ENCODE measurements around the gene UNC13B.
A peak's percentile ranks its signal among the peaks of the same experiment; 100 is the strongest.

Gene UNC13B

GRCh38 chr9:35313916-35314315 lies 152.1 kb downstream of the UNC13B start:
- H3K9me3 ChIP-seq (ENCODE audit: insufficient read depth, low read depth, low read length) = 0 out of 2 replicates have a peak, but pooled peaks cover 3% of the 10 kb centered on the region
- H3K9ac ChIP-seq (ENCODE audit: low read depth, low read length) = no peak overlapping the region
- no peak overlapping the region for H3K4me3 ChIP-seq (ENCODE audit: low read length)
- no peaks in the 10 kb centered on the region for H3K27me3 ChIP-seq (ENCODE audit: insufficient read depth, low read length)
- no peaks in the 10 kb centered on the region for H3K4me1 ChIP-seq (ENCODE audit: insufficient read depth, low read length)
- H3K36me3 ChIP-seq (ENCODE audit: insufficient read depth, low read depth, low read length) = peaks cover 12% of the 10 kb centered on the region; the same call in 1 of the 2 replicates
- H3K27ac ChIP-seq (ENCODE audit: low read length) = no peak overlapping the region

- H3K9ac ChIP-seq (ENCODE audit: low read depth, low read length) = no peak overlapping the region
- 0 out of 2 replicates have a peak, but pooled peaks cover 4% of the 10 kb centered on the region for H3K36me3 ChIP-seq (ENCODE audit: insufficient read depth, low read depth, low read length)
- H3K27me3 ChIP-seq (ENCODE audit: insufficient read depth, low read length) = no peaks in the 10 kb centered on the region
Observed at GRCh38 chr9:35318741-35319140, 156.9 kb downstream of the UNC13B start.

GRCh38 chr9:35322075-35322885 lies 160.5 kb downstream of the UNC13B start:
- 0 out of 2 replicates have a peak, but pooled peaks cover 3% of the 10 kb centered on the region for H3K9me3 ChIP-seq (ENCODE audit: insufficient read depth, low read depth, low read length)
- H3K4me3 ChIP-seq (ENCODE audit: low read length) = no peak overlapping the region
- no peaks in the 10 kb centered on the region for H3K36me3 ChIP-seq (ENCODE audit: insufficient read depth, low read depth, low read length)
- H3K27ac ChIP-seq (ENCODE audit: low read length) = no peak overlapping the region
- no peak overlapping the region for H3K9ac ChIP-seq (ENCODE audit: low read depth, low read length)
- no peaks in the 10 kb centered on the region for H3K4me1 ChIP-seq (ENCODE audit: insufficient read depth, low read length)
- no peaks in the 10 kb centered on the region for H3K27me3 ChIP-seq (ENCODE audit: insufficient read depth, low read length)

More at GRCh38 chr9:35318741-35319140, 156.9 kb downstream of the UNC13B start:
- H3K9me3 ChIP-seq (ENCODE audit: insufficient read depth, low read depth, low read length) = 0 out of 2 replicates have a peak, but pooled peaks cover 3% of the 10 kb centered on the region
- H3K27ac ChIP-seq (ENCODE audit: low read length) = no peak overlapping the region
- no peaks in the 10 kb centered on the region for H3K4me1 ChIP-seq (ENCODE audit: insufficient read depth, low read length)
- no peak overlapping the region for H3K4me3 ChIP-seq (ENCODE audit: low read length)

- H3K9me3 ChIP-seq (ENCODE audit: insufficient read depth, low read depth, low read length) = no peaks in the 10 kb centered on the region
- H3K27me3 ChIP-seq (ENCODE audit: insufficient read depth, low read length) = no peaks in the 10 kb centered on the region
- no peak overlapping the region for H3K9ac ChIP-seq (ENCODE audit: low read depth, low read length)
- no peaks in the 10 kb centered on the region for H3K4me1 ChIP-seq (ENCODE audit: insufficient read depth, low read length)
- no peak overlapping the region for H3K27ac ChIP-seq (ENCODE audit: low read length)
- H3K4me3 ChIP-seq (ENCODE audit: low read length) = no peak overlapping the region
- 0 out of 2 replicates have a peak, but pooled peaks cover 3% of the 10 kb centered on the region for H3K36me3 ChIP-seq (ENCODE audit: insufficient read depth, low read depth, low read length)
Observed at GRCh38 chr9:35324966-35325365, 163.2 kb downstream of the UNC13B start.

GRCh38 chr9:35333551-35333950 lies 171.7 kb downstream of the UNC13B start:
- Histone ChIP-seq H3K9ac (ENCODE audit: low read depth, low read length) (no peak overlapping the region), H3K36me3 (ENCODE audit: insufficient read depth, low read depth, low read length) (no peaks in the 10 kb centered on the region), H3K9me3 (ENCODE audit: insufficient read depth, low read depth, low read length) (no peaks in the 10 kb centered on the region), H3K27ac (ENCODE audit: low read length) (no peak overlapping the region), H3K27me3 (ENCODE audit: insufficient read depth, low read length) (no peaks in the 10 kb centered on the region), H3K4me3 (ENCODE audit: low read length) (no peak overlapping the region), H3K4me1 (ENCODE audit: insufficient read depth, low read length) (no peaks in the 10 kb centered on the region)

GRCh38 chr9:35335164-35335563 lies 173.4 kb downstream of the UNC13B start:
- Histone ChIP-seq H3K36me3 (ENCODE audit: insufficient read depth, low read depth, low read length) (no peaks in the 10 kb centered on the region), H3K4me3 (ENCODE audit: low read length) (no peak overlapping the region), H3K27ac (ENCODE audit: low read length) (no peak overlapping the region), H3K9me3 (ENCODE audit: insufficient read depth, low read depth, low read length) (no peaks in the 10 kb centered on the region), H3K4me1 (ENCODE audit: insufficient read depth, low read length) (no peaks in the 10 kb centered on the region), H3K27me3 (ENCODE audit: insufficient read depth, low read length) (no peaks in the 10 kb centered on the region), H3K9ac (ENCODE audit: low read depth, low read length) (no peak overlapping the region)

- Histone ChIP-seq H3K27me3 (ENCODE audit: insufficient read depth, low read length) (no peaks in the 10 kb centered on the region), H3K27ac (ENCODE audit: low read length) (no peak overlapping the region)
Observed at GRCh38 chr9:35338086-35338485, 176.3 kb downstream of the UNC13B start.

GRCh38 chr9:35338561-35339274 lies 176.9 kb downstream of the UNC13B start:
- Histone ChIP-seq H3K4me1 (ENCODE audit: insufficient read depth, low read length) (peaks cover 6% of the 10 kb centered on the region), H3K9me3 (ENCODE audit: insufficient read depth, low read depth, low read length) (no peaks in the 10 kb centered on the region), H3K9ac (ENCODE audit: low read depth, low read length) (no peak overlapping the region), H3K4me3 (ENCODE audit: low read length) (no peak overlapping the region), H3K27ac (ENCODE audit: low read length) (no peak overlapping the region), H3K36me3 (ENCODE audit: insufficient read depth, low read depth, low read length) (no peaks in the 10 kb centered on the region), H3K27me3 (ENCODE audit: insufficient read depth, low read length) (no peaks in the 10 kb centered on the region)

More at GRCh38 chr9:35338086-35338485, 176.3 kb downstream of the UNC13B start:
- H3K9me3 ChIP-seq (ENCODE audit: insufficient read depth, low read depth, low read length) = no peaks in the 10 kb centered on the region
- no peaks in the 10 kb centered on the region for H3K36me3 ChIP-seq (ENCODE audit: insufficient read depth, low read depth, low read length)
- H3K4me3 ChIP-seq (ENCODE audit: low read length) = no peak overlapping the region
- H3K4me1 ChIP-seq (ENCODE audit: insufficient read depth, low read length) = peaks cover 6% of the 10 kb centered on the region
- H3K9ac ChIP-seq (ENCODE audit: low read depth, low read length) = no peak overlapping the region

GRCh38 chr9:35340046-35340445 lies 178.2 kb downstream of the UNC13B start:
- Histone ChIP-seq H3K27me3 (ENCODE audit: insufficient read depth, low read length) (no peaks in the 10 kb centered on the region), H3K36me3 (ENCODE audit: insufficient read depth, low read depth, low read length) (no peaks in the 10 kb centered on the region), H3K4me3 (ENCODE audit: low read length) (no peak overlapping the region), H3K9me3 (ENCODE audit: insufficient read depth, low read depth, low read length) (no peaks in the 10 kb centered on the region), H3K4me1 (ENCODE audit: insufficient read depth, low read length) (peaks cover 6% of the 10 kb centered on the region), H3K27ac (ENCODE audit: low read length) (no peak overlapping the region), H3K9ac (ENCODE audit: low read depth, low read length) (no peak overlapping the region)

GRCh38 chr9:35341021-35341420 lies 179.2 kb downstream of the UNC13B start:
- H3K27me3 ChIP-seq (ENCODE audit: insufficient read depth, low read length) = no peaks in the 10 kb centered on the region
- H3K9ac ChIP-seq (ENCODE audit: low read depth, low read length) = no peak overlapping the region
- H3K4me3 ChIP-seq (ENCODE audit: low read length) = no peak overlapping the region
- peaks cover 6% of the 10 kb centered on the region for H3K4me1 ChIP-seq (ENCODE audit: insufficient read depth, low read length)
- no peaks in the 10 kb centered on the region for H3K9me3 ChIP-seq (ENCODE audit: insufficient read depth, low read depth, low read length)
- H3K36me3 ChIP-seq (ENCODE audit: insufficient read depth, low read depth, low read length) = no peaks in the 10 kb centered on the region
- no peak overlapping the region for H3K27ac ChIP-seq (ENCODE audit: low read length)

- Histone ChIP-seq H3K27me3 (ENCODE audit: insufficient read depth, low read length) (no peaks in the 10 kb centered on the region), H3K27ac (ENCODE audit: low read length) (no peak overlapping the region), H3K4me1 (ENCODE audit: insufficient read depth, low read length) (peaks cover 6% of the 10 kb centered on the region), H3K4me3 (ENCODE audit: low read length) (no peak overlapping the region), H3K9ac (ENCODE audit: low read depth, low read length) (0 out of 2 replicates have a peak overlapping the region, but pooled peaks have one; percentile 36), H3K36me3 (ENCODE audit: insufficient read depth, low read depth, low read length) (no peaks in the 10 kb centered on the region), H3K9me3 (ENCODE audit: insufficient read depth, low read depth, low read length) (no peaks in the 10 kb centered on the region)
Observed at GRCh38 chr9:35341585-35341984, 179.8 kb downstream of the UNC13B start.

Measured in iPS-20b (cell line).